CD4-positive, alpha-beta T cell treated with Interleukin-21 for 1 hour (primary cell): ENCODE measurements around the gene GPR149.
"Not testable (repeated sequence)": the region's sequence is repeated elsewhere in the genome, so short reads cannot be mapped to it uniquely, and the experiment has no call there.

Source experiments
- DNase-seq: peaks from one replicate; pipeline ENCODE4 v3.0.0-alpha.2; 2020

The GPR149 gene

GRCh38 chr3:154430014-154430413, at the start of gene GPR149:
TSS of gene GPR149 (minus strand) at chr3:154430190. CDS start at chr3:154429615, 575 bp downstream.
- no peak for DNase-seq

GRCh38 chr3:154473769-154474168, 43.8 kb upstream of the GPR149 start:
- no peak for DNase-seq

GRCh38 chr3:154469585-154469984, 39.6 kb upstream of the GPR149 start:
- DNase-seq: no peak

- no peak for DNase-seq
Observed at GRCh38 chr3:154464440-154465190, 34.6 kb upstream of the GPR149 start.

GRCh38 chr3:154458560-154458959, 28.6 kb upstream of the GPR149 start:
- no peak for DNase-seq

- not testable (repeated sequence) for DNase-seq
Observed at GRCh38 chr3:154439081-154439480, 9.1 kb upstream of the GPR149 start.

GRCh38 chr3:154431043-154431442, 1.1 kb upstream of the GPR149 start:
- no peak for DNase-seq

- DNase-seq: no peak
Observed at GRCh38 chr3:154428286-154429206, 1.4 kb downstream of the GPR149 start.

- no peak for DNase-seq
Observed at GRCh38 chr3:154427685-154428285, 2.2 kb downstream of the GPR149 start.

- DNase-seq: no peak
Observed at GRCh38 chr3:154422694-154423093, 7.3 kb downstream of the GPR149 start.

GRCh38 chr3:154421083-154421482, 8.9 kb downstream of the GPR149 start:
- no peak for DNase-seq

GRCh38 chr3:154398084-154398967, 31.7 kb downstream of the GPR149 start:
- DNase-seq: no peak

GRCh38 chr3:154389861-154390260, 40.1 kb downstream of the GPR149 start:
- no peak for DNase-seq

GRCh38 chr3:154384479-154384878, 45.5 kb downstream of the GPR149 start:
- no peak for DNase-seq

GRCh38 chr3:154378311-154378710, 51.7 kb downstream of the GPR149 start:
- DNase-seq: no peak

- no peak for DNase-seq
Observed at GRCh38 chr3:154367221-154367620, 62.8 kb downstream of the GPR149 start.

- no peak for DNase-seq
Observed at GRCh38 chr3:154364849-154365248, 65.1 kb downstream of the GPR149 start.

- DNase-seq: no peak
Observed at GRCh38 chr3:154361099-154361498, 68.9 kb downstream of the GPR149 start.

- no peak for DNase-seq
Observed at GRCh38 chr3:154356009-154356408, 74.0 kb downstream of the GPR149 start.

GRCh38 chr3:154349223-154349622, 80.8 kb downstream of the GPR149 start:
- DNase-seq: no peak

GRCh38 chr3:154345422-154346122, 84.4 kb downstream of the GPR149 start:
- DNase-seq: no peak

- no peak for DNase-seq
Observed at GRCh38 chr3:154338570-154338969, 91.4 kb downstream of the GPR149 start.
